ENCODE measurements around the gene CCIN. TPM values are rescaled to one million over a fixed set of nuclear protein-coding genes. Genes with fewer than 3 reads are reported as not detected.

Gene CCIN
- total RNA-seq, 2 donors from 2014 or later, result 0.18 to 0.35 TPM

GRCh38 chr9:36153746-36154145 is 15.4 kb upstream of the CCIN start:
- H3K4me3 ChIP-seq (ENCODE audit: low read length), result no peak overlapping the region
- H3K36me3 ChIP-seq (ENCODE audit: control insufficient read depth, insufficient read depth, low read length), result peaks cover 74% of the 10 kb centered on the region
- Mint-ChIP-seq H3K27me3 (ENCODE audit: insufficient read depth) (no peaks in the 10 kb centered on the region), H3K27ac (no peak overlapping the region), H3K4me3 (no peak overlapping the region), H3K4me1 (no peaks in the 10 kb centered on the region), H3K9me3 (peaks cover 34% of the 10 kb centered on the region), H3K36me3 (ENCODE audit: low read depth) (peaks cover 58% of the 10 kb centered on the region)
- WGBS, 2 experiments (ENCODE audit: insufficient coverage in 1 of 2, insufficient read length in 1 of 2), result 68 to 84% methylated on average over 5 to 7 of the region's 9 CpGs
- H3K9ac ChIP-seq (ENCODE audit: extremely low read depth, low read length, poor library complexity, severe bottlenecking), result no peak overlapping the region
- H3K27me3 ChIP-seq (ENCODE audit: control insufficient read depth, insufficient read depth, low read length, poor library complexity, severe bottlenecking), result no peaks in the 10 kb centered on the region
- no peaks in the 10 kb centered on the region for H3K4me1 ChIP-seq (ENCODE audit: control insufficient read depth, insufficient read depth, low read length)
- peaks cover 32% of the 10 kb centered on the region for H3K9me3 ChIP-seq (ENCODE audit: control insufficient read depth, low read length)
- no peak overlapping the region for H3K27ac ChIP-seq (ENCODE audit: low read depth, low read length)
- no peak for TF ChIP-seq CTCF (conservative IDR thresholded peaks at IDR 0.05)
- DNase-seq, result no peak

GRCh38 chr9:36154331-36154952 is 14.7 kb upstream of the CCIN start:
- H3K27me3 Mint-ChIP-seq (ENCODE audit: insufficient read depth), result no peaks in the 10 kb centered on the region
- 83 to 84% methylated on average over 7 to 11 of the region's 11 CpGs for WGBS, 2 experiments (ENCODE audit: insufficient coverage in 1 of 2, insufficient read length in 1 of 2)
- no peak for TF ChIP-seq CTCF (conservative IDR thresholded peaks at IDR 0.05)
- Histone ChIP-seq H3K4me3 (ENCODE audit: low read length) (no peak overlapping the region), H3K27me3 (ENCODE audit: control insufficient read depth, insufficient read depth, low read length, poor library complexity, severe bottlenecking) (no peaks in the 10 kb centered on the region), H3K27ac (ENCODE audit: low read depth, low read length) (peak overlapping the region; percentile 52), H3K4me1 (ENCODE audit: control insufficient read depth, insufficient read depth, low read length) (no peaks in the 10 kb centered on the region), H3K9ac (ENCODE audit: extremely low read depth, low read length, poor library complexity, severe bottlenecking) (no peak overlapping the region), H3K9me3 (ENCODE audit: control insufficient read depth, low read length) (peaks cover 36% of the 10 kb centered on the region), H3K36me3 (ENCODE audit: control insufficient read depth, insufficient read depth, low read length) (peaks cover 73% of the 10 kb centered on the region)
- peaks cover 34% of the 10 kb centered on the region for H3K9me3 Mint-ChIP-seq
- peak; percentile 46 for DNase-seq
- no peaks in the 10 kb centered on the region for H3K4me1 Mint-ChIP-seq
- H3K27ac Mint-ChIP-seq, result peak overlapping the region; percentile 16
- no peak overlapping the region for H3K4me3 Mint-ChIP-seq
- peaks cover 65% of the 10 kb centered on the region for H3K36me3 Mint-ChIP-seq (ENCODE audit: low read depth)

GRCh38 chr9:36156116-36156515 is 13.1 kb upstream of the CCIN start:
- Histone ChIP-seq H3K36me3 (ENCODE audit: control insufficient read depth, insufficient read depth, low read length) (peaks cover 66% of the 10 kb centered on the region), H3K27ac (ENCODE audit: low read depth, low read length) (no peak overlapping the region), H3K9me3 (ENCODE audit: control insufficient read depth, low read length) (peaks cover 36% of the 10 kb centered on the region), H3K4me3 (ENCODE audit: low read length) (peak overlapping the region; percentile 45), H3K9ac (ENCODE audit: extremely low read depth, low read length, poor library complexity, severe bottlenecking) (no peak overlapping the region), H3K27me3 (ENCODE audit: control insufficient read depth, insufficient read depth, low read length, poor library complexity, severe bottlenecking) (no peaks in the 10 kb centered on the region), H3K4me1 (ENCODE audit: control insufficient read depth, insufficient read depth, low read length) (no peaks in the 10 kb centered on the region)
- H3K4me3 Mint-ChIP-seq, result no peak overlapping the region
- 95 to 96% methylated on average over 5 to 6 of the region's 6 CpGs for WGBS, 2 experiments (ENCODE audit: insufficient coverage in 1 of 2, insufficient read length in 1 of 2)
- no peak for DNase-seq
- peaks cover 34% of the 10 kb centered on the region for H3K9me3 Mint-ChIP-seq
- no peaks in the 10 kb centered on the region for H3K27me3 Mint-ChIP-seq (ENCODE audit: insufficient read depth)
- H3K4me1 Mint-ChIP-seq, result no peaks in the 10 kb centered on the region
- no peak for TF ChIP-seq CTCF (conservative IDR thresholded peaks at IDR 0.05)
- H3K27ac Mint-ChIP-seq, result no peak overlapping the region
- H3K36me3 Mint-ChIP-seq (ENCODE audit: low read depth), result peaks cover 66% of the 10 kb centered on the region

Measured in endodermal cell (in vitro differentiated cells).